Activated CD4-positive, CD25-positive, alpha-beta regulatory T cell (primary cell): ENCODE measurements around the gene TRAPPC2L.

Source experiments
- DNase-seq, 4 experiments: peaks; one replicate each; lab custom pipeline; 2025; lab: John Stamatoyannopoulos, UW

TRAPPC2L gene

GRCh38 chr16:88861359-88861758, 4.4 kb downstream of the TRAPPC2L start:
- DNase-seq: no peak

GRCh38 chr16:88862968-88863367, 6.0 kb downstream of the TRAPPC2L start:
- DNase-seq: no peak

- DNase-seq: no peak
These were observed 6.5 kb downstream of the TRAPPC2L start for GRCh38 chr16:88863426-88863825.

GRCh38 chr16:88864099-88864498, 7.2 kb downstream of the TRAPPC2L start:
- DNase-seq: no peak

- DNase-seq: no peak
These were observed 7.6 kb downstream of the TRAPPC2L start for GRCh38 chr16:88864521-88864920.

GRCh38 chr16:88865310-88865709, 8.4 kb downstream of the TRAPPC2L start:
- DNase-seq: no peak

GRCh38 chr16:88865742-88866141, 8.8 kb downstream of the TRAPPC2L start:
- no peak for DNase-seq

- no peak for DNase-seq
These were observed 9.4 kb downstream of the TRAPPC2L start, which contains the start of gene PABPN1L for GRCh38 chr16:88866151-88866920. PABPN1L (minus strand) TSS chr16:88866660; CDS start chr16:88866606, 54 bp downstream.

- DNase-seq: no peak
These were observed 10.8 kb downstream of the TRAPPC2L start for GRCh38 chr16:88867581-88868246.

- no peak for DNase-seq
These were observed 12.2 kb downstream of the TRAPPC2L start for GRCh38 chr16:88868974-88869672.

GRCh38 chr16:88869673-88869980, 12.7 kb downstream of the TRAPPC2L start:
- DNase-seq: no peak

- DNase-seq: no peak
These were observed 13.9 kb downstream of the TRAPPC2L start for GRCh38 chr16:88870608-88871348.

- no peak for DNase-seq
These were observed 14.4 kb downstream of the TRAPPC2L start for GRCh38 chr16:88871349-88871702.

GRCh38 chr16:88871730-88872416, 14.9 kb downstream of the TRAPPC2L start:
- no peak for DNase-seq

GRCh38 chr16:88872650-88873331, 15.9 kb downstream of the TRAPPC2L start:
- no peak for DNase-seq

GRCh38 chr16:88874938-88875599, 18.1 kb downstream of the TRAPPC2L start:
- DNase-seq: no peak

- DNase-seq: no peak
These were observed 18.8 kb downstream of the TRAPPC2L start for GRCh38 chr16:88875703-88876234.

GRCh38 chr16:88876942-88877526, 20.1 kb downstream of the TRAPPC2L start:
- DNase-seq: no peak

- DNase-seq: no peak
These were observed 20.8 kb downstream of the TRAPPC2L start for GRCh38 chr16:88877564-88878289.
